ENCODE data around the gene ZNF423.

DNA sequence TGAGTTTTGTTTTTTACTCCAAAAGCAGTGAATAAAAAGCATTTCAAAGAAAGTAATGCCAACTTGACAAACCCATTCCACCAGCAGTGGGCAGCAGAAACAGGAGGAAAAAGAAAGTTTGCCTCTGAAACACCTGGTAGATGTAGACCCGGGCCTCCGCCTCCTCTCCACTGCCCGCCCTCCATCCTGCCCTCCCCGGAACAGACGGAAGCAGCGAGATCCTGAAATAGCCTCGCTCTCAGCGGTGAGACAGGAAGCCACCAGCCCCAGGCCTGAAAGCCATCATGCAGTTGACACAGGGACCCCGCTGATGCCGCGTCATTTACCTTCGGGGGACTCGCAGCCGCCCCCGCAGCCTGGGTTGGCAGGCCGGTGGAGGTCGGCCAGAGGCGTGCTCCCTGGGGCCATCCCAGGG is 414.5 kb downstream of the ZNF423 start:
- TF ChIP-seq, protein P1, sequence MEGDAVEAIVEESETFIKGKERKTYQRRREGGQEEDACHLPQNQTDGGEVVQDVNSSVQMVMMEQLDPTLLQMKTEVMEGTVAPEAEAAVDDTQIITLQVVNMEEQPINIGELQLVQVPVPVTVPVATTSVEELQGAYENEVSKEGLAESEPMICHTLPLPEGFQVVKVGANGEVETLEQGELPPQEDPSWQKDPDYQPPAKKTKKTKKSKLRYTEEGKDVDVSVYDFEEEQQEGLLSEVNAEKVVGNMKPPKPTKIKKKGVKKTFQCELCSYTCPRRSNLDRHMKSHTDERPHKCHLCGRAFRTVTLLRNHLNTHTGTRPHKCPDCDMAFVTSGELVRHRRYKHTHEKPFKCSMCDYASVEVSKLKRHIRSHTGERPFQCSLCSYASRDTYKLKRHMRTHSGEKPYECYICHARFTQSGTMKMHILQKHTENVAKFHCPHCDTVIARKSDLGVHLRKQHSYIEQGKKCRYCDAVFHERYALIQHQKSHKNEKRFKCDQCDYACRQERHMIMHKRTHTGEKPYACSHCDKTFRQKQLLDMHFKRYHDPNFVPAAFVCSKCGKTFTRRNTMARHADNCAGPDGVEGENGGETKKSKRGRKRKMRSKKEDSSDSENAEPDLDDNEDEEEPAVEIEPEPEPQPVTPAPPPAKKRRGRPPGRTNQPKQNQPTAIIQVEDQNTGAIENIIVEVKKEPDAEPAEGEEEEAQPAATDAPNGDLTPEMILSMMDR (IDR thresholded peaks at IDR 0.05; ENCODE audit: poor library complexity, severe bottlenecking): peak; percentile 25
- TF ChIP-seq RAD21 (conservative IDR thresholded peaks at IDR 0.05): peak; percentile 21
- TF ChIP-seq, protein P2, sequence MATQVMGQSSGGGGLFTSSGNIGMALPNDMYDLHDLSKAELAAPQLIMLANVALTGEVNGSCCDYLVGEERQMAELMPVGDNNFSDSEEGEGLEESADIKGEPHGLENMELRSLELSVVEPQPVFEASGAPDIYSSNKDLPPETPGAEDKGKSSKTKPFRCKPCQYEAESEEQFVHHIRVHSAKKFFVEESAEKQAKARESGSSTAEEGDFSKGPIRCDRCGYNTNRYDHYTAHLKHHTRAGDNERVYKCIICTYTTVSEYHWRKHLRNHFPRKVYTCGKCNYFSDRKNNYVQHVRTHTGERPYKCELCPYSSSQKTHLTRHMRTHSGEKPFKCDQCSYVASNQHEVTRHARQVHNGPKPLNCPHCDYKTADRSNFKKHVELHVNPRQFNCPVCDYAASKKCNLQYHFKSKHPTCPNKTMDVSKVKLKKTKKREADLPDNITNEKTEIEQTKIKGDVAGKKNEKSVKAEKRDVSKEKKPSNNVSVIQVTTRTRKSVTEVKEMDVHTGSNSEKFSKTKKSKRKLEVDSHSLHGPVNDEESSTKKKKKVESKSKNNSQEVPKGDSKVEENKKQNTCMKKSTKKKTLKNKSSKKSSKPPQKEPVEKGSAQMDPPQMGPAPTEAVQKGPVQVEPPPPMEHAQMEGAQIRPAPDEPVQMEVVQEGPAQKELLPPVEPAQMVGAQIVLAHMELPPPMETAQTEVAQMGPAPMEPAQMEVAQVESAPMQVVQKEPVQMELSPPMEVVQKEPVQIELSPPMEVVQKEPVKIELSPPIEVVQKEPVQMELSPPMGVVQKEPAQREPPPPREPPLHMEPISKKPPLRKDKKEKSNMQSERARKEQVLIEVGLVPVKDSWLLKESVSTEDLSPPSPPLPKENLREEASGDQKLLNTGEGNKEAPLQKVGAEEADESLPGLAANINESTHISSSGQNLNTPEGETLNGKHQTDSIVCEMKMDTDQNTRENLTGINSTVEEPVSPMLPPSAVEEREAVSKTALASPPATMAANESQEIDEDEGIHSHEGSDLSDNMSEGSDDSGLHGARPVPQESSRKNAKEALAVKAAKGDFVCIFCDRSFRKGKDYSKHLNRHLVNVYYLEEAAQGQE (IDR thresholded peaks at IDR 0.05; ENCODE audit: borderline replicate concordance): no peak
- TF ChIP-seq EP300 (conservative IDR thresholded peaks at IDR 0.05; ENCODE audit: poor library complexity, severe bottlenecking): no peak
- no peak for TF ChIP-seq EZH2 (IDR thresholded peaks at IDR 0.05; ENCODE audit: borderline replicate concordance, insufficient read depth, low read length, poor library complexity, severe bottlenecking)
- no peak for TF ChIP-seq TAF1 (IDR thresholded peaks at IDR 0.05; ENCODE audit: low read depth)
